T-helper 2 cell (primary cell): ENCODE results near the gene SLIT2.

Experiments used
- DNase-seq, 5 experiments: peaks; one replicate each; pipeline versions ENCODE4 v3.0.0 to v3.0.0-alpha.2; 2012 to 2022

The SLIT2 gene

GRCh38 chr4:20266215-20267082, 14.7 kb downstream of the SLIT2 start:
- DNase-seq: no peak

DNA sequence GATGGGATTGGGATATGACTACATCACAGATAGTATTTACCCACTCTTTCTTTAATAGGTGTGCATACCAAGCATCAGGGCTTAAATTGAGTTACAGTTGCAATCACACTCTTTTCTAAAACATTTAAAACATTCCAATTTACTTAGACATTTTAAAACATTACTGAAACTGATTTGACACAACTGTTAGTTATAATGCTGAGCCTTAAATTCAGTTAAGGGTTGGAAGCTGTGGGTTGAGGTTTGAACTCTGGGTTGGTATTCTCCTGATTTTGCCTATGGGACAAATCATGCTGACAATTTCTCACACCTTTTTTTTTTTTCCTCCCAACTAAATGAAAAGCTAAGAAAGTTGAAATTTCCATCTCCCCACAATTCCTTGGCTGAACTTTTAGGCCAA, 16.3 kb downstream of the SLIT2 start:
- no peak for DNase-seq

DNA sequence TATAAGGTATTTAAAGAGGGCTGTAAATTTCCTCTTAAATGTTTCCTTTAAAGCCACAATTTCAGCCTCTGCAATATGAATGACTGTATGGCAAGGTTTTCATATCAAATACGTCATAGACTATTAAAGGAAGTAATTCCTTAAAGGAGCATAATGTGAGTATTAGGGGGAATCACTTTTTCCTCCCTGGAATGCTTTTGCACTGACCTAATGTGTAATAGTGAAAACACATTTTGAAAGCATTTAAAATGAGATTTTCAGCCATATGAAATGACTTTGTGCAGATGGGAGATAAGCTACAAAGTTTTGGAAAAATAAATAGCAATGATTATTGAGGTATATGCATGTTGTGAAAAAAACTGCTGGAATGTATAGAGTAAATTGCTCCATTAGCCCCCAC, 17.6 kb downstream of the SLIT2 start:
- DNase-seq: no peak

DNA sequence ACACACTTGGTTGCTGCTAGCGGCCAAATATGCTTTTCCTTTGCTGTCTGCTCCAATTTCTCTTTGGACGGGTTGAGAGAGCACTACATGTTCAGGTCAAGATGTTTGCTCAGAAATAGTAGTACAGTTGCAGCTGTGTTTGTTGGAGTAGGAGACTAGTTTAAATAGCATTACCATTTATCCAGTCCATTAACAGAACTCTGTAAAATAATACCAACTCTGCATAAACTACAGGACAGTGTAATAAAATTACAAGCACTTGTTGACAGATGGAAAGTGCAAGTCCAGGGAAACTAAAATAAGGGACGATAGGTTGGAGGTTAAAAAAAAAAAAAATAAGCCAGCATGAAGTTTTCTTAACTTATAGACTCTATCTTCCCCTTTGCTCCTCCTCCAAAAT, 20.2 kb downstream of the SLIT2 start:
- DNase-seq: no peak

GRCh38 chr4:20272411-20272872, 20.7 kb downstream of the SLIT2 start:
- no peak for DNase-seq

DNA sequence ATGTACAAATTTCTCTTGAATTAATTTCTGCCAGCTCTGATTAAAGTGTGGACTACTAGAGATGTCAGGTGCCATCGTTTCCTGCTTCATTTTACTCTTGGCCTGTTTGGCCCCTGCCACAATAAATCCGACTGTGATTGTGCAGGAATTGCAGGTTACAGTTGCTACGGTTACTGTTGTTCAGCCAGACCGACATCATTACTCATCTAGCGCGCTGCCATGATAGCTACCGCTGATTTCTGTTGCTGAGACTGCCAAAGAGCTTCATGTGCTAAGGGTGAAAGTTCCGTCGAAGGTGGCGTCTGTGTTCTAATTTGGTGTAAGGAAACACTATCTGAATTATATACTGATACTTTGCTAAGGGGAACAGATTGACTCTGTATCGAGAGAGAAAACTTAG, 22.1 kb downstream of the SLIT2 start:
- DNase-seq: no peak

- DNase-seq: no peak
Measured at GRCh38 chr4:20276848-20277247, 25.1 kb downstream of the SLIT2 start.

GRCh38 chr4:20278195-20278594, 26.5 kb downstream of the SLIT2 start:
- no peak for DNase-seq

GRCh38 chr4:20279381-20279780, 27.7 kb downstream of the SLIT2 start:
- no peak for DNase-seq

GRCh38 chr4:20281453-20281852, 29.7 kb downstream of the SLIT2 start:
- DNase-seq: no peak

DNA sequence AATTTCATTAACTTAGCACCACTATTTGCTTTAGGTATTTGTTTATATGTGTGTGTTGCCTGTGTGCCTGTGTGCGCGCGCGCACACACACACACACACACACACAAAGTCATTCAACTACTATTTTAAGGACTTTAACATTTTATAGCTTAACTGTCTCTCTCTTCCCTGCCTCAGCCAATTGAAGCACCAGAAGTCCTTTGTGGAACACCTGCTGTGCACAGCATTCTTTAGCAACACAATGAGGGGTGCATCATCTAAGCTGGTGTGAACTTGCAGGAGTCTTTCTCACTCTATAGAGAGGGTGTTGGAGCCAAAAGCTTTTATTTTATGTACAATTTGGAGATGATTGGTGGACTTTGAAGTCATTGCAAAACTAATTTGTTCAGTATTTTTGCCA, 31.3 kb downstream of the SLIT2 start:
- no peak for DNase-seq

GRCh38 chr4:20284990-20285389, 33.3 kb downstream of the SLIT2 start:
- DNase-seq: no peak

DNA sequence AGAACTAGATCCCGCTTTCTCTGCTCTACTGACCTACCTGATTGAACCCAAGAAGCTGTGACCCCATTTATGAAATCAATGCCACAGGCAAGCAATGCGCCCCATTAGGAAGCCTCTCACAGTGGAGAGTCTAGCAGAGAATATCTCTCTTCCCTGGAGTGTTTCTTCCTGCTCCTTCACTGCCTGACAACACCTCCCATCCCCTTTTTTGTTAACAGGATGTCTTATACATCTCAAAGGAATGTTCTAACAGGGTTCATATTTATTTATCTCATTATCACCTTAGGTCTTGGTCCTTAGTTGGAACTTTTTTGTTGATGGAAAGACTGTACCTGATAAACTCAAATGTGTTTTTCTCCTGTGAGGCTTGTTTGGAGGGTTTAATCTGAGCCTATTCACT, 35.5 kb downstream of the SLIT2 start:
- DNase-seq: no peak

- no peak for DNase-seq
Measured at GRCh38 chr4:20288047-20288650, 36.4 kb downstream of the SLIT2 start.

GRCh38 chr4:20288846-20289512, 37.3 kb downstream of the SLIT2 start:
- no peak for DNase-seq

DNA sequence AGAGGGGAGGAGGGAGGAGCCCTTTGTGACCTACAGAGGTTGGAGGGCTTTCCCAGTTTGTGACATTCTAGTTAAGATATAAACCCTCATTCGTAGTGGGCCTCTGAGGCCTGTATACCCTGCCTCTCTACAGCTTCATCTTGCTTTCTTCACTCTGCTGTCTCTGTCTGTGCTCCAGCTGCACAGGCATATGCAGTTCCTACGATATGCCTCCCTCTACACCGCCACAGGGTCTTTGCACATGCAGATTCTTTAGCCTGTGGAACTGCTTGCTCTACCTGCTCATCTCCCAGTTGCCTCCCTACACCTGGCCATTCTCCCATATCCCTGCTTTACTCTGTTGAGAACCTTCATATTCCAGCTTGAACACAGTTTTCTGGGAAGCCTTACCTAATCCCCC, 38.1 kb downstream of the SLIT2 start:
- DNase-seq: no peak

DNA sequence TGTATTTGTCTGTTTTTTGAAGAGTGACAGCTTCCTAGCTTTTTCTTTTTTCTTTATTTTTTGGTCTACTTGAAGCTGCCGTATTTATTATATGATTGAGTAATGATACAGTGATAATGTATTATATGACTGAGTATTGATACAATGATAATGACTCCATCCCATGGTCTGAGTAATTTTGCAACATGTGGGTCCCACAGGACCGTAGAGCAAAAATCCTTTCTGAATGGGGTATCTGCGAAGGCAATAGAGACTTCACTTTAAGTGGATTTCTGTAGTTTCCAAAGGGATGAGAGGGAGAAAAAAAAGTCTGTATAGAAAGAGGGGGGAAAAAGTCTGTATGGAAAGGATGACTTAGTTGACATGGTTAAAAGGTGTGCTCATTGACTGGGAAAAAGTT, 41.0 kb downstream of the SLIT2 start:
- no peak for DNase-seq

DNA sequence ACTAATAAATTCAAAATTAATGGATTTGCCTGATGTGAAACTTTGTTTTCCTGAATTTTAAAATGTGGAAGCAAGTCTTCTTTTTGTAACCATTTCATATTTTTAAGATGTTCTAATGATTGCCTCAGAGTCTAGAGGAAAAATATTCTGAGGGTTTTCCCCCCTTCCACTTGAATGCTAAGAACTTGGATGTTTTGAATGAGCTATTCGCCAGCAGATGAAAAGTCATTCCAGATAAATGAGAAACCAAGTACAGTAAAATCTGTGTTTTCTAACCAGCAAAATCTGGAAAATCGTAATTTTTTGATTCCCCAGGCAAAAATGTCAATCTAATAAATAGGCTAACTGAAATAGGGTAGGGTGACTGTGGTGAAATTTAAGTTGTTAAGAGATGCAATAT, 45.6 kb downstream of the SLIT2 start:
- DNase-seq: no peak

DNA sequence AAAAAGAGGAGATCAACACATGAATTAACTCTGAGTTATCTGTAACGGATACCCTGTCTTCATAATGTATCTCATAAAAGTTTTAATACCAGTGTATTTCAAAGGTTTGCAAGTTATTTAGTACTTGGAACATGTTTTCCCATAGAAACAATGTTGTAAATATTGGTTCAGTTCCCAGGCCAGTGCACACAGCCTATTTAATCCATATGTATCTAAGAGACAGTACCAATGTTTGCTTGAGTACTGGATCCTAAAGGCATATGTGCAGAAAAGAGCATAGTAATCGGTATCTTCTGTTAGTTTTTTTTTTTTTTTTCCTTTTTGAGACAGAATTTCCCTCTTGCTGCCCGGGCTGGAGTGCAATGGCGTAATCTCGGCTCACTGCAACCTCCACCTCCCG, 46.1 kb downstream of the SLIT2 start:
- DNase-seq: no peak

DNA sequence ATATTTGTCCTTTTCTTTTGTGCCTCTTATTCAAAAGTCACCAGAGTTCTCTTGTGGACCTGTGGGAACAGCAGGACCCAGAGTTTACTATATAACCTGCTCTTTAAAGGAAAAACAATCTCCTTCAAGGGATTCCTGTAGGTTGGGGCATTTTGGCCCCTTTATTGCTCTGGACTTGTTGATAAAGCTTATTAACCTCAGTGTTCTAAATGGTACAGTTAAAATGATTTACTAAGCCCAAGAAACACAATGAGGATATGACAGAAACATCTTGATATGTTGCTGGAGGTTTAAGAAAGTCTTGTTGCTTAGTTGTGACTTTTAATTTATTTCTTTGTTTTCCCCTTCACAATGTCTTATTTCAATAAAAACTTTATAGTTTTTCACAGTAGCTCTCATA, 46.8 kb downstream of the SLIT2 start:
- DNase-seq: no peak

GRCh38 chr4:20298986-20299385, 47.3 kb downstream of the SLIT2 start:
- DNase-seq: no peak

- DNase-seq: no peak
Measured at GRCh38 chr4:20299515-20299914, 47.8 kb downstream of the SLIT2 start.

- DNase-seq: no peak
Measured at GRCh38 chr4:20301161-20301560, 49.5 kb downstream of the SLIT2 start.
